Type B pancreatic cell (in vitro differentiated cells): ENCODE results near the gene ZNF524. TPM values are rescaled to one million over a fixed set of nuclear protein-coding genes. Genes with fewer than 3 reads are reported as not detected.
A peak's percentile ranks its signal among the peaks of the same experiment; 100 is the strongest.

Experiments
- DNase-seq: peaks from one replicate; pipeline ENCODE4 v3.0.0; 2021; ENCODE audit warnings: mixed read lengths; ENCODE audit not compliant: unreplicated experiment; ENCODE audit errors: extremely low spot score
- H3K27ac Mint-ChIP-seq: 2 replicates; pipeline ENCODE4 v1.8.0; 2021; ENCODE audit warnings: mild to moderate bottlenecking, mixed read lengths
- H3K27me3 Mint-ChIP-seq: 2 replicates; pipeline ENCODE4 v1.8.0; 2021; ENCODE audit warnings: mixed read lengths
- H3K36me3 Mint-ChIP-seq: 2 replicates; pipeline ENCODE4 v1.8.0; 2021; ENCODE audit warnings: mixed read lengths
- H3K4me1 Mint-ChIP-seq: one replicate; pipeline ENCODE4 v1.8.0; 2021; ENCODE audit warnings: mixed read lengths; ENCODE audit not compliant: unreplicated experiment
- H3K4me3 Mint-ChIP-seq: 2 replicates; pipeline ENCODE4 v1.8.0; 2021; ENCODE audit warnings: mild to moderate bottlenecking, mixed read lengths
- H3K9me3 Mint-ChIP-seq: 2 replicates; pipeline ENCODE4 v1.8.0; 2021; ENCODE audit warnings: mixed read lengths
- total RNA-seq: library from RNA; stranded (reverse); gene quantifications from 2 replicates; pipeline ENCODE4 v1.2.1, GENCODE V29; 2021; ENCODE audit warnings: low replicate concordance
- TF ChIP-seq, protein P1 (sequence below): fragments of 200-600 bp; sonication (generic); conservative IDR thresholded peaks from 2 replicates; pipeline ENCODE4 v1.5.0; 2021; ENCODE audit warnings: antibody characterized with exemption, mild to moderate bottlenecking

ZNF524 gene
- total RNA-seq, 1 donor from 2014 or later, result 13.6 TPM

DNA sequence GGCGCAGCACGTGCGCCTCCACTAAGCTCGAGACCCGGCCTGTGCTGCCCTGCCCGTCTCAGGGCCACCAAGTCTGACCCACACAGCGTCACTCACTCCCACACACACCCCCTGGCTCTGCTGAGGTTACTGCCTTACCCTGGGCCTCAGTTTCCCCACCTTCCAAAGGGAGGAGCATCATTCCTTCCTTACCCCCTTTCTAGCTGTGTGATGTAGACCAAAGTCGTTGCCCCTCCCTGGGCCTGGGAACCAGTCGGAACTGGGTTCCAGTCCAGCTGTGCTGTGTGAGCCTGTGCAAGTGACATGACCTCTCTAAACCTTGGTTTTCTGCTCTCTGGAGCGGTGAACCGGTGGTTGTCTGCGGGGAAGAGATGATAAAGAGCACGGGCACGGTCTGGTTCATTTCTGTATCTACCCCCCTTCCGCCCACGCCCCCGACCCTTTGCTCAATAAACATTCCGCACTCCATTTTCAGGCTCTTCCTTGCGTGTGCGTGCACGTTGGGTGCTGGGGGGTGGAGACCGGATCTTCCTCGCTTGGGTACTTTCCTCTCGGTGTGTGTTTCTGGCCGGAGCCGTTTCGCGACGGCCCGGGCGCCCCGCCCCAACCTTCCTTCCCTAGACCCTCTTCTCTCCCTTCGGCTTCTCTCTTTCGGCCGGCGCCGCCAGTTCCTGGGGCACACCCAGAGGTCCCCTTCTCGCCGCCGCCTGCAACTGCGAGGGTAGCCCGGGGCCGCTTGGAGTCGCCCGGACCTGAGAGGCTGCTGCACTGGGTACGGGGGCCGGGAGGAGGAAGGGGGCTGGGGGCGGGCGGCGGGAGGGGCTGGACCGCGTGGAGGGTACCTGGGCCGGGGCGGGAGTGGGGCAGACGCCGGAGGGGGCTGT, 43.2 kb downstream of the ZNF524 start, which contains the start of gene ZNF581:
TSS of gene ZNF581 (plus strand) at position 647 of the 884 bp plus-strand sequence. CDS start 923 bp downstream, outside the sequence.
- no peaks in the 10 kb centered on the region for H3K9me3 Mint-ChIP-seq
- peaks cover 29% of the 10 kb centered on the region for H3K4me1 Mint-ChIP-seq
- peak within 1 kb of the TSS; percentile 96 for H3K4me3 Mint-ChIP-seq
- TF ChIP-seq, protein P1, sequence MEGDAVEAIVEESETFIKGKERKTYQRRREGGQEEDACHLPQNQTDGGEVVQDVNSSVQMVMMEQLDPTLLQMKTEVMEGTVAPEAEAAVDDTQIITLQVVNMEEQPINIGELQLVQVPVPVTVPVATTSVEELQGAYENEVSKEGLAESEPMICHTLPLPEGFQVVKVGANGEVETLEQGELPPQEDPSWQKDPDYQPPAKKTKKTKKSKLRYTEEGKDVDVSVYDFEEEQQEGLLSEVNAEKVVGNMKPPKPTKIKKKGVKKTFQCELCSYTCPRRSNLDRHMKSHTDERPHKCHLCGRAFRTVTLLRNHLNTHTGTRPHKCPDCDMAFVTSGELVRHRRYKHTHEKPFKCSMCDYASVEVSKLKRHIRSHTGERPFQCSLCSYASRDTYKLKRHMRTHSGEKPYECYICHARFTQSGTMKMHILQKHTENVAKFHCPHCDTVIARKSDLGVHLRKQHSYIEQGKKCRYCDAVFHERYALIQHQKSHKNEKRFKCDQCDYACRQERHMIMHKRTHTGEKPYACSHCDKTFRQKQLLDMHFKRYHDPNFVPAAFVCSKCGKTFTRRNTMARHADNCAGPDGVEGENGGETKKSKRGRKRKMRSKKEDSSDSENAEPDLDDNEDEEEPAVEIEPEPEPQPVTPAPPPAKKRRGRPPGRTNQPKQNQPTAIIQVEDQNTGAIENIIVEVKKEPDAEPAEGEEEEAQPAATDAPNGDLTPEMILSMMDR, result no peak
- peaks cover 5% of the 10 kb centered on the region for H3K27me3 Mint-ChIP-seq
- DNase-seq, result peak; percentile 83
- H3K36me3 Mint-ChIP-seq, result peaks cover 12% of the 10 kb centered on the region
- peak within 1 kb of the TSS; percentile 96 for H3K27ac Mint-ChIP-seq

- TF ChIP-seq, protein P1, result no peak
- H3K27me3 Mint-ChIP-seq, result peaks cover 5% of the 10 kb centered on the region
- H3K4me3 Mint-ChIP-seq, result peak overlapping the region; percentile 96
- peak overlapping the region; percentile 96 for H3K27ac Mint-ChIP-seq
- H3K36me3 Mint-ChIP-seq, result peaks cover 12% of the 10 kb centered on the region
- peaks cover 29% of the 10 kb centered on the region for H3K4me1 Mint-ChIP-seq
- DNase-seq, result no peak
- no peaks in the 10 kb centered on the region for H3K9me3 Mint-ChIP-seq
Observed at GRCh38 chr19:55643887-55644176, 43.7 kb downstream of the ZNF524 start.

- Mint-ChIP-seq H3K27me3 (peaks cover 5% of the 10 kb centered on the region), H3K9me3 (no peaks in the 10 kb centered on the region), H3K36me3 (peaks cover 9% of the 10 kb centered on the region), H3K4me1 (peaks cover 25% of the 10 kb centered on the region), H3K27ac (peak overlapping the region; percentile 96), H3K4me3 (peak overlapping the region; percentile 96)
- TF ChIP-seq, protein P1, result no peak
- no peak for DNase-seq
Observed at GRCh38 chr19:55644191-55644833, 44.2 kb downstream of the ZNF524 start.

- Mint-ChIP-seq H3K36me3 (peaks cover 9% of the 10 kb centered on the region), H3K4me3 (peak overlapping the region; percentile 96), H3K9me3 (no peaks in the 10 kb centered on the region), H3K27me3 (peaks cover 5% of the 10 kb centered on the region), H3K27ac (peak overlapping the region; percentile 96), H3K4me1 (peaks cover 25% of the 10 kb centered on the region)
- TF ChIP-seq, protein P1, result no peak
- no peak for DNase-seq
Observed at GRCh38 chr19:55644842-55645511, 44.9 kb downstream of the ZNF524 start.

DNA sequence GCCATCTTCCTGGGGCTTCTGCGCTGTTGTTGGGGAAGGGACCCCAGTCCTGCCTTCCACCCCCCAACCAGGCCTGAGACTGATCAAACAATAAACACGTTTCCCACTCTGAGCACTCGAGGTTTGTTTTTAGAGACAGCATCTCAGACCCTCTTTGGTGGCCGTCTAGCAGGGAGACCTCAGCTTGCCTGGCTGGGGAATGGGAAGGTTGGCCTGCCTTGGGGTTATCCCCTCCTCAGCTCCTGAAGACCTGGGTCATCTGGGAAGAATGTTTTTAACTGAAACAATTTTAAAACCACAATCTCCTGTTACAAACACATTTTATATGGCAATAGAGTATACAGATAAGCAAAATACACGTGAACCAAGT, 45.4 kb downstream of the ZNF524 start:
- Mint-ChIP-seq H3K4me1 (peaks cover 22% of the 10 kb centered on the region), H3K4me3 (peak overlapping the region; percentile 73), H3K27ac (peak overlapping the region; percentile 46), H3K36me3 (peaks cover 9% of the 10 kb centered on the region), H3K9me3 (no peaks in the 10 kb centered on the region), H3K27me3 (peaks cover 5% of the 10 kb centered on the region)
- no peak for DNase-seq
- TF ChIP-seq, protein P1, result no peak
